ENCODE measurements around the gene MRC2.

MRC2 gene

GRCh38 chr17:62653826-62654761 is 26.6 kb downstream of the MRC2 start:
- DNase-seq (ENCODE audit: low read depth): peak; percentile 89
- no peak for TF ChIP-seq CTCF (conservative IDR thresholded peaks at IDR 0.05; ENCODE audit: control insufficient read depth, insufficient read depth, low read depth, low read length)
- peak overlapping the region; percentile 13 for H3K4me3 ChIP-seq (ENCODE audit: control insufficient read depth, low read depth, low read length)

GRCh38 chr17:62655656-62656055 is 28.2 kb downstream of the MRC2 start:
- TF ChIP-seq CTCF (conservative IDR thresholded peaks at IDR 0.05; ENCODE audit: control insufficient read depth, insufficient read depth, low read depth, low read length): no peak
- H3K4me3 ChIP-seq (ENCODE audit: control insufficient read depth, low read depth, low read length): no peak overlapping the region
- no peak for DNase-seq (ENCODE audit: low read depth)

GRCh38 chr17:62656446-62656845 is 29.0 kb downstream of the MRC2 start:
- DNase-seq (ENCODE audit: low read depth): no peak
- no peak overlapping the region for H3K4me3 ChIP-seq (ENCODE audit: control insufficient read depth, low read depth, low read length)
- TF ChIP-seq CTCF (conservative IDR thresholded peaks at IDR 0.05; ENCODE audit: control insufficient read depth, insufficient read depth, low read depth, low read length): no peak

- H3K4me3 ChIP-seq (ENCODE audit: control insufficient read depth, low read depth, low read length): no peak overlapping the region
- DNase-seq (ENCODE audit: low read depth): no peak
- no peak for TF ChIP-seq CTCF (conservative IDR thresholded peaks at IDR 0.05; ENCODE audit: control insufficient read depth, insufficient read depth, low read depth, low read length)
Observed at GRCh38 chr17:62657145-62657665, 29.7 kb downstream of the MRC2 start.

GRCh38 chr17:62657690-62658089 is 30.2 kb downstream of the MRC2 start:
- no peak for DNase-seq (ENCODE audit: low read depth)
- no peak overlapping the region for H3K4me3 ChIP-seq (ENCODE audit: control insufficient read depth, low read depth, low read length)
- no peak for TF ChIP-seq CTCF (conservative IDR thresholded peaks at IDR 0.05; ENCODE audit: control insufficient read depth, insufficient read depth, low read depth, low read length)

- no peak for TF ChIP-seq CTCF (conservative IDR thresholded peaks at IDR 0.05; ENCODE audit: control insufficient read depth, insufficient read depth, low read depth, low read length)
- DNase-seq (ENCODE audit: low read depth): no peak
- H3K4me3 ChIP-seq (ENCODE audit: control insufficient read depth, low read depth, low read length): no peak overlapping the region
Observed at GRCh38 chr17:62658136-62658920, 30.9 kb downstream of the MRC2 start.

All from fibroblast of mammary gland (primary cell).